Measurements from ENCODE around the gene GPR18.
"Not testable (repeated sequence)": the region's sequence is repeated elsewhere in the genome, so short reads cannot be mapped to it uniquely, and the experiment has no call there.

The GPR18 gene

DNA sequence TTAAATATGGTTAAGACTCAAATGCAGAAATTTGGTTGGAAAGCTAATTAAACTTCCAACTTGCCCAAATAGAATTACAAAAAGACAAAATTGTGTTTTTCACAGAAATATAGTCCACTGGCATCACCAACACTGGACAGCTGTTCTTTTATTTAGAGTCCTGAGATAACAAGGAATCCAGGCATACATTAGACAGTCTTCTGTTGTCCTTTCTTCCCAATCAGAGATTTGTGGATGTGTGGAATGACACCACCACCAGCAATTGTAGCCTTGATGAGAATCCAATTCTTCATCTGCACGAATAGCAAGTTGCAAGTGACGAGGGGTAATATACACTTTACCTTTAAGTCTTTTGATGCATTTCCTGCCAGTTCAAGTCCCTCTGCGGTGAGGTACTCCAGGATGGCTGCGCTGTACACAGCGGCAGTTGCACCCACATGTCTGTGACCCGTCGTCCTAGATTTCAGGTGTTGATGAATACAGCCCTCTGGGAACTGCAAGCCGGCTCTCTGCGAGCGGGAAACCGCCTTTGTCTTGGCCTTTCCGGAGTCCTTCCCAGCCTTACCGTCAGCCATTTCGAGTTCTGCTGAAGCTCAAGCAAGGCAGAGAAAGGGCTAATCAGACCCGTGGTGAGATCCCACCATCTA, 42.9 kb downstream of the GPR18 start:
- H3K27me3 ChIP-seq (ENCODE audit: low read depth, low read length), result no peaks in the 10 kb centered on the region
- no peak overlapping the region for H3K27ac ChIP-seq (ENCODE audit: low read length)

DNA sequence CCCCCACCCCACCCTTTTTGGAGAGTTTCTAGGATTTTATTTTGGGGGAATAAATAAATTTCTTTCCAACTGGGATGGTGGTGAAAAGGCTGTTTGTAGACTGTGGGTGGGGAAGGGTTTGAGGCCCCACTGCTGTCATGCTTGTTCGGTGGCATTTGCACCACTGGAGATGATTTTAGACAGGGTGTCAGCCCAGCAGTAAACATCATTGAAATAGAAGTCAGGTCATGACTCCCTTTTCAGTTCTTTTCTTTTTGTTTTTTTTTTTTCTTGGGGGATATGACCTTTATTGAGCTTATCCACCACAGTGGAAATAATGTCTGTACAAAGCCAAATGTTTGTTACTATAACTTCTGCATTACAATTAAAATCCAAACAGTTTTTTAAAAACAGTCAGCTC, 43.4 kb downstream of the GPR18 start:
- Histone ChIP-seq H3K4me1 (ENCODE audit: control insufficient read depth in 1 of 2, insufficient read depth in 2 of 2, low read length in 2 of 2) (peaks cover 8 to 25% of the 10 kb centered on the region in 2 donors), H3K9me3 (ENCODE audit: control insufficient read depth in 1 of 2, low read length in 2 of 2) (no peaks in the 10 kb centered on the region), H3K27ac (ENCODE audit: low read length) (no peak overlapping the region), H3K4me3 (ENCODE audit: low read depth in 1 of 2, low read length in 2 of 2) (no peak overlapping the region), H3K36me3 (ENCODE audit: control insufficient read depth in 1 of 2, insufficient read depth in 2 of 2, low read length in 2 of 2) (no peaks in the 10 kb centered on the region), H3K27me3 (ENCODE audit: low read depth, low read length) (no peaks in the 10 kb centered on the region)

More for the DNA sequence above, 42.9 kb downstream of the GPR18 start:
- Histone ChIP-seq H3K36me3 (ENCODE audit: control insufficient read depth in 1 of 2, insufficient read depth in 2 of 2, low read length in 2 of 2) (no peaks in the 10 kb centered on the region), H3K4me3 (ENCODE audit: low read depth in 1 of 2, low read length in 2 of 2) (no peak overlapping the region), H3K4me1 (ENCODE audit: control insufficient read depth in 1 of 2, insufficient read depth in 2 of 2, low read length in 2 of 2) (peaks cover 8 to 29% of the 10 kb centered on the region in 2 donors), H3K9me3 (ENCODE audit: control insufficient read depth in 1 of 2, low read length in 2 of 2) (no peaks in the 10 kb centered on the region)

DNA sequence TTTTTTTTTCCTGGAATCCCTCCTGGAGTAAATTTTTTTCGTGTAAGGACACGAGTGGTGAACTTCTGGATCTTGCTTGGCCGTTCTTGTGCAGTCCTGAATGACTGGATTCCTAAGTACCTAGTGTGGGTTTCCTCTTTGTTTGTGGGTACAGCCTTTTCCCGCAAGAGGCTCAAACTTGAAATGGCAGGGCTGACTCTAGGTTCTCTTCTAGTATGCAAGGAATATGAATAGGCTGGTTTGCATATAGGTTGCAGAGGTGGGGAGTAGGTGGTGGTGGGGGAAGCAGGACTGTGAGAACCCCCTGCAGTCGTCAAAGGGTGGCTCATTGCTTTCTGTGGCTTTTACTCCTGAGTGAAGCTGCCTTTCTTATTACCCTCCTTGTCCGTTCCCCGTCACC, 43.9 kb downstream of the GPR18 start:
- no peaks in the 10 kb centered on the region for H3K36me3 ChIP-seq (ENCODE audit: control insufficient read depth in 1 of 2, insufficient read depth in 2 of 2, low read length in 2 of 2)
- H3K27ac ChIP-seq (ENCODE audit: low read length), result no peak overlapping the region
- no peaks in the 10 kb centered on the region for H3K27me3 ChIP-seq (ENCODE audit: low read depth, low read length)
- H3K4me1 ChIP-seq (ENCODE audit: control insufficient read depth in 1 of 2, insufficient read depth in 2 of 2, low read length in 2 of 2), result peaks cover 8 to 23% of the 10 kb centered on the region in 2 donors
- H3K4me3 ChIP-seq (ENCODE audit: low read depth in 1 of 2, low read length in 2 of 2), result no peak overlapping the region
- no peaks in the 10 kb centered on the region for H3K9me3 ChIP-seq (ENCODE audit: control insufficient read depth in 1 of 2, low read length in 2 of 2)

DNA sequence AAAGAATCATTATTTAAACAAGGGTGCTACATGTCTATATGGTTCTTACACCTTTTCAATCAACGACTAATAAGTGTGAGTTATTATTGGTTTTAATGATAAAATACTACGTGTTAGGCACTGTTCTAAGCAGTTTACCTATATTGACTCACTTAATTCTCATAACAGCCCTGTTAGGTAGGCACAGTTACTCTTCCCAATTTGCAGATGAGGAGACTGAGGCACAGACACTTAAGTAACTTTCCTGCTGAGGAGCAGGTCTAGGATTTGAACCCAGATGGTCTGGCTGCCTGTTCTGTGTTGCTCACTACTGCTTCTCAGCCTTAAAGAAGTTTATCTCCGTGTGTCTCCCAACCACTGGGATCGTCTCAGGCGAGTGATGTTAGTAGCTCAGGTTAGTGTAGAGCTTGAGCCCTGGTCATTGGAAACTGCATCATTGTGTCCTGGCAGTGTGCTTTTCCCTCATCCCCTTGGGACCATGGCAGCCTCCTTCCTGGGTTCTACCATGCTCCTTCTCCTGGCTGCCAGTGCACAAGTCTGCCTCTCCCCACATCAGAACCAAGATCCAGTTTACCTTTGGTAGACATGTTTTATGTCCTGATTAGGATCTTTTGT, 46.7 kb downstream of the GPR18 start:
- Histone ChIP-seq H3K27ac (ENCODE audit: low read length) (no peak overlapping the region), H3K4me3 (ENCODE audit: low read depth in 1 of 2, low read length in 2 of 2) (no peak overlapping the region), H3K36me3 (ENCODE audit: control insufficient read depth in 1 of 2, insufficient read depth in 2 of 2, low read length in 2 of 2) (no peaks in the 10 kb centered on the region), H3K27me3 (ENCODE audit: low read depth, low read length) (no peaks in the 10 kb centered on the region), H3K4me1 (ENCODE audit: control insufficient read depth in 1 of 2, insufficient read depth in 2 of 2, low read length in 2 of 2) (peaks cover 0 to 4% of the 10 kb centered on the region in 2 donors), H3K9me3 (ENCODE audit: control insufficient read depth in 1 of 2, low read length in 2 of 2) (no peaks in the 10 kb centered on the region)

DNA sequence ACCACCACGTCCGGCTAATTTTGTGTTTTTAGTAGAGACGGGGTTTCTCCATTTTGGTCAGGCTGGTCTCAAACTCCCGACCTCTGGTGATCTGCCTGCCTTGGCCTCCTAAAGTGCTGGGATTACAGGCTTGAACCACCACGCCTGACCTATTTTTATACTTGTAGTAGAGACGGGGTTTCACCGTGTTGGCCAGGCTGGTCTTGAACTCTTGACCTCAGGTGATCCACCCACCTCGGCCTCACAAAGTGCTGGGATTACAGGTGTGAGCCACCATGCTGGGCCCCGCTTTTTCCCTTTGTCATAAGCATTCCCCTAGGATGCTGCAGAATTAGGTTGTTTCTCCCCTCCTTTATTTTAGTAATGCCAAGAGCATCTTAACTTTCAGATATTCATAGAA, 47.6 kb downstream of the GPR18 start:
- H3K4me3 ChIP-seq (ENCODE audit: low read depth in 1 of 2, low read length in 2 of 2); H3K27me3 ChIP-seq (ENCODE audit: low read depth, low read length); H3K9me3 ChIP-seq (ENCODE audit: control insufficient read depth in 1 of 2, low read length in 2 of 2); H3K27ac ChIP-seq (ENCODE audit: low read length); H3K36me3 ChIP-seq (ENCODE audit: control insufficient read depth in 1 of 2, insufficient read depth in 2 of 2, low read length in 2 of 2); H3K4me1 ChIP-seq (ENCODE audit: control insufficient read depth in 1 of 2, insufficient read depth in 2 of 2, low read length in 2 of 2): not testable (repeated sequence)

DNA sequence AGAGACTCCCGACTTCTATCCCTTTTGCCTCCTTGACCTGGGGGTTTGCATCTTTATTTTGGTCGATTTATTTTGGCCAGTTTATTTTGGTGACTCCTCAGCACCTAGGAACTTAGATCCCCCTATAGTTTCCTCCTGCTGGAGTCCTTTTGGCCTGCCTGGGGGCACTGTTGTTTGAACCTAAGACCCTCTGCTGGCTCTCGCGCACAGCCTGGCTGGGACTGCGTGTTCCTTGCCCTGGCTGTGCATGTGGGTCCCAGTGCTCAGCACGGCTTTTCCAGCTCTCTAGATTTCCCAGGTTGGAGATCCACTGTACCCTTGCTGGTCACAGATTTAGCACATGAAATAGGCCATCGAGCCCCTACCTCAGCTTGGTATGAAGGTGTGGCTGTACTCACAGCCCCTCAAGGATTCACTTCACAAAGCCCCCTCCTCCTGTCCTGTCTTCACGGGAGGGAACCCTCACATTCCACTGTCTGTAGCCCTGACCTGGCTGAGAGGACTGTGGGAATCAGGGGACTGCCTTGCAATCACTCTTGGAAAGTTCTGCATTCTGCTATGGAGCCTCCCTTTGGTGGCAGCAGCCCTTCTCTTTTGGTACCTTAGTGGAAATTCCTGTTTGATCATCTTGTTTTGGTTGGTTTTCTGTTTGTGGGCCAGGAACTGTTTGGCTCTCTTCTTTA, 49.2 kb downstream of the GPR18 start:
- Histone ChIP-seq H3K27ac (ENCODE audit: low read length) (no peak overlapping the region), H3K4me1 (ENCODE audit: control insufficient read depth in 1 of 2, insufficient read depth in 2 of 2, low read length in 2 of 2) (no peaks in the 10 kb centered on the region)

DNA sequence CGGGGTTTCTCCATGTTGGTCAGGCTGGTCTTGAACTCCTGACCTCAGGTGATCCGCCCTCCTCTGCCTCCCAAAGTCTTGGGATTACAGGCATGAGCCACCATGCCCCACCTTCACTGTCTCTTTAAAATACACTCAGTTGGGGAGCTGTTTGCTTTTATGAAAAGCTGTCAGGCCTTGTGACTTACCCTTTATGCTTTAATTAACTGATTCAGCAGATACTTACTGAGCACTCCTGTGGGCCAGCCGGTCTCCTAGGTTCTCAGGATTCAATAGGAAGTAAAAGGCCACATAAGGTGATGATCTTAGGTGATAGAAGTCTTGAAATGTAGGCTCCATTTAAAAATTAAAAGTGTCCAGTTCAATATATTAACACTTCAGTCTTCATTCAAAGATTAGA, 50.0 kb downstream of the GPR18 start:
- no peaks in the 10 kb centered on the region for H3K36me3 ChIP-seq (ENCODE audit: control insufficient read depth in 1 of 2, insufficient read depth in 2 of 2, low read length in 2 of 2)
- no peak overlapping the region for H3K4me3 ChIP-seq (ENCODE audit: low read depth in 1 of 2, low read length in 2 of 2)
- H3K4me1 ChIP-seq (ENCODE audit: control insufficient read depth in 1 of 2, insufficient read depth in 2 of 2, low read length in 2 of 2), result peaks cover 0 to 5% of the 10 kb centered on the region in 2 donors
- no peaks in the 10 kb centered on the region for H3K9me3 ChIP-seq (ENCODE audit: control insufficient read depth in 1 of 2, low read length in 2 of 2)
- H3K27me3 ChIP-seq (ENCODE audit: low read depth, low read length), result no peaks in the 10 kb centered on the region
- H3K27ac ChIP-seq (ENCODE audit: low read length), result no peak overlapping the region

More for the DNA sequence above, 49.2 kb downstream of the GPR18 start:
- Histone ChIP-seq H3K4me3 (ENCODE audit: low read depth in 1 of 2, low read length in 2 of 2) (no peak overlapping the region), H3K36me3 (ENCODE audit: control insufficient read depth in 1 of 2, insufficient read depth in 2 of 2, low read length in 2 of 2) (no peaks in the 10 kb centered on the region), H3K27me3 (ENCODE audit: low read depth, low read length) (no peaks in the 10 kb centered on the region), H3K9me3 (ENCODE audit: control insufficient read depth in 1 of 2, low read length in 2 of 2) (no peaks in the 10 kb centered on the region)

DNA sequence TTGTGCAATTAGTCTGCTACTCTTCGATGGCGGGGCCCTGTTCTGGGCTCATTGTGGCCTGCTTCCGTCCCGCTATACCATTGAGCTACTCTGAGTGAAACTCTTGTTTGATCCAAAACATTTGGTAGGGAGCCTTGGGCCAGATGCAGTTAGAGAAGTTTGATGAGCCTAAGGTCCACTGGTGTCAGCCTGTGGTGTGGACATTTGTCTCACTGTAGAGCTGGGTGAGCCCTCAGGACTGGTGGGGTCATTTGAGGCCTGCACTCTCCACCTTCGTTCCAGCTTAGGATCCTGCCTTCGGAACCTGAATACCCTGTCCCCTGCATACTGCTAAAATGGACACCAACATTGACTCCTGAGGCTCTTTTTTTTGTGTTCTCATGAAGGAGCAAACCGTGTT, 50.7 kb downstream of the GPR18 start:
- Histone ChIP-seq H3K4me3 (ENCODE audit: low read depth in 1 of 2, low read length in 2 of 2) (no peak overlapping the region), H3K36me3 (ENCODE audit: control insufficient read depth in 1 of 2, insufficient read depth in 2 of 2, low read length in 2 of 2) (no peaks in the 10 kb centered on the region), H3K27ac (ENCODE audit: low read length) (no peak overlapping the region), H3K4me1 (ENCODE audit: control insufficient read depth in 1 of 2, insufficient read depth in 2 of 2, low read length in 2 of 2) (peaks cover 0 to 9% of the 10 kb centered on the region in 2 donors), H3K9me3 (ENCODE audit: control insufficient read depth in 1 of 2, low read length in 2 of 2) (no peaks in the 10 kb centered on the region), H3K27me3 (ENCODE audit: low read depth, low read length) (no peaks in the 10 kb centered on the region)

DNA sequence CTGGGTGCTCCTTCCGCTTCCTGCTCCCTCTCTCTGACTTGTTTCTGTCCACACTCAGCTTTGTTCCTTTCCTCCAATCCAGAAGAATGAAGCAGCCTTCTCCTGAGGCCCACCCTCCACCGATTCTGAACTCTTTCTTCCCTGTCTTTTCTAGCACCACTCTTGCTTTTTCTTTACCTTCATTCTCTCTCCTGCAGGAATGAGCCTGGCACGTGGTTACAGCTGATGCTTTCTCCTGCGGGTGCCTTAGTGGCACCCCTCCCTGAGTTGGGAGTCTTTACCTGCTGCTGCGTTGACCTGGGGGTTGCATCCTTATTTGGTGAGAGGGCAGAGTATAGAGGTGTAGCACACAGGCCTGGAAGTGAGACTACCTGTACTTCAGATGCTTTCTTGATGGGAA, 51.3 kb downstream of the GPR18 start:
- no peak overlapping the region for H3K27ac ChIP-seq (ENCODE audit: low read length)
- H3K9me3 ChIP-seq (ENCODE audit: control insufficient read depth in 1 of 2, low read length in 2 of 2), result no peaks in the 10 kb centered on the region
- no peak overlapping the region for H3K4me3 ChIP-seq (ENCODE audit: low read depth in 1 of 2, low read length in 2 of 2)
- H3K27me3 ChIP-seq (ENCODE audit: low read depth, low read length), result no peaks in the 10 kb centered on the region
- H3K4me1 ChIP-seq (ENCODE audit: control insufficient read depth in 1 of 2, insufficient read depth in 2 of 2, low read length in 2 of 2), result peaks cover 0 to 13% of the 10 kb centered on the region in 2 donors
- H3K36me3 ChIP-seq (ENCODE audit: control insufficient read depth in 1 of 2, insufficient read depth in 2 of 2, low read length in 2 of 2), result no peaks in the 10 kb centered on the region

DNA sequence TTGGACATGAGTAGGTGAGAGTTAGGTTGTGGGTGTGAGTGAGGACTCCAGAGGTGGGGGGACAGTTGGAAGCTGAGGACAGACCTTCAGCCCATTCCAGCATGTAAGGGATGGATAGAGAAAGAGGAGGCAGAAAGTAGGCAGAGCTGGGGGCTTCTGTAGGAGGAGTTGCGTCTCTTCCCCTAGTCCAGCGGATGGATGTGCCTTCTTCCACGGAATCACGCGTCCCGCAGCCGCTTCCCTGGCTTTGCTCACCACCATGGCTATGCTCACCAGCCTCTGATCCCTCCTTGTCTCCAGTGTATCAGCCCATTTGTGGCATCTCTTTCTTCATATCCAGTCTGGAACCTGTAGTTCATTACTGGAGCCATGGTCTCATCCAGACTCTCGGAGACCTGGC, 52.0 kb downstream of the GPR18 start:
- Histone ChIP-seq H3K36me3 (ENCODE audit: control insufficient read depth in 1 of 2, insufficient read depth in 2 of 2, low read length in 2 of 2) (no peaks in the 10 kb centered on the region), H3K9me3 (ENCODE audit: control insufficient read depth in 1 of 2, low read length in 2 of 2) (no peaks in the 10 kb centered on the region), H3K4me3 (ENCODE audit: low read depth in 1 of 2, low read length in 2 of 2) (no peak overlapping the region), H3K4me1 (ENCODE audit: control insufficient read depth in 1 of 2, insufficient read depth in 2 of 2, low read length in 2 of 2) (peaks cover 0 to 13% of the 10 kb centered on the region in 2 donors), H3K27me3 (ENCODE audit: low read depth, low read length) (no peaks in the 10 kb centered on the region), H3K27ac (ENCODE audit: low read length) (no peak overlapping the region)

DNA sequence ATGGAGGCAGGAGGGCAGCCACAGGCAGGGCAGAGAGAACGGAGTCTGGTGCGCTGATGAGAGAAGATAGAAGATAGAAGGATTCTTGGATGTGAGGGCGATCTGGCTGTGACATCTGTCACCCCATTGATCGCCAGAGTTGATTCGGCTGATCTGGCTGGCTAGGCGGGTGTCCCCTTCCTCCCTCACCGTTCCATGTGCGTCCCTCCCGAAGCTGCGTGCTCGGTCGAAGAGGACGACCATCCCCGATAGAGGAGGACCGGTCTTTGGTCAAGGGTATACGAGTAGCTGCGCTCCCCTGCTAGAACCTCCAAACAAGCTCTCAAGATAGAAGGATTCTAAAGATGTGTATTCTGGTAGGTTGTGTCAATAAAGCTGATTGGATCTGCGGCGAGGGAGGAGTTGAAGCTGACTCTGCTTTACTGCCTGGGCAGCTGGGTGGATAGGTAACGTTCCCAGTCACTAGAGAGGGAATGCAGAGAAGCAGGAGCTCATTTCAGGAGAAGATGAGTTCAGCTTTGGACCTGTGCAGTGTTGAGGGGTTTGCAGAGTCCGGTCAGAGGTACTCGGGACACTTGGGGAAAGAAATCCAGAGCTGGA, 52.5 kb downstream of the GPR18 start:
- Histone ChIP-seq H3K4me3 (ENCODE audit: low read depth in 1 of 2, low read length in 2 of 2) (no peak overlapping the region), H3K27me3 (ENCODE audit: low read depth, low read length) (no peaks in the 10 kb centered on the region), H3K36me3 (ENCODE audit: control insufficient read depth in 1 of 2, insufficient read depth in 2 of 2, low read length in 2 of 2) (no peaks in the 10 kb centered on the region), H3K9me3 (ENCODE audit: control insufficient read depth in 1 of 2, low read length in 2 of 2) (no peaks in the 10 kb centered on the region), H3K4me1 (ENCODE audit: control insufficient read depth in 1 of 2, insufficient read depth in 2 of 2, low read length in 2 of 2) (peaks cover 0 to 13% of the 10 kb centered on the region in 2 donors), H3K27ac (ENCODE audit: low read length) (no peak overlapping the region)
